Skeletal muscle tissue (tissue), 4 donors: ENCODE data around the gene CREG2. TPM values are rescaled to one million over a fixed set of nuclear protein-coding genes. Genes with fewer than 3 reads are reported as not detected.

ENCODE experiments used
- H3K27ac ChIP-seq: one replicate; pipeline ENCODE4 v1.7.0; 2013; ENCODE audit warnings: mild to moderate bottlenecking, low read depth, low read length, inconsistent platforms
- H3K27me3 ChIP-seq, 3 donors: one replicate each; pipeline ENCODE4 v1.7.0; 2013; ENCODE audit warnings: low read length in 3 of 3; ENCODE audit not compliant: control insufficient read depth in 3 of 3, insufficient read depth in 3 of 3
- H3K36me3 ChIP-seq, 3 donors: one replicate each; pipeline ENCODE4 v1.7.0; 2013; ENCODE audit warnings: low read length in 3 of 3; ENCODE audit not compliant: control insufficient read depth in 3 of 3, insufficient read depth in 3 of 3
- H3K4me1 ChIP-seq, 3 donors: one replicate each; pipeline ENCODE4 v1.7.0; 2013; ENCODE audit warnings: low read length in 3 of 3, mild to moderate bottlenecking in 3 of 3; ENCODE audit not compliant: control insufficient read depth in 3 of 3, insufficient read depth in 3 of 3
- H3K4me3 ChIP-seq, 3 donors: one replicate each; pipeline ENCODE4 v1.7.0; 2013; ENCODE audit warnings: low read length in 3 of 3
- H3K9ac ChIP-seq, 3 donors: one replicate each; pipeline ENCODE4 v1.7.0; 2013; ENCODE audit warnings: low read length in 3 of 3, mild to moderate bottlenecking in 3 of 3, moderate library complexity in 2 of 3, low read depth in 1 of 3
- H3K9me3 ChIP-seq, 3 donors: one replicate each; pipeline ENCODE4 v1.7.0; 2013; ENCODE audit warnings: low read length in 3 of 3; ENCODE audit not compliant: control insufficient read depth in 3 of 3
- total RNA-seq: library from RNA; depleted of rRNA; stranded (reverse); fragments of >200 nt; gene quantifications from one replicate; pipeline ENCODE4 v1.2.3, GENCODE V29; 2014
- donor health status: Osteomylitis.

Gene CREG2
- total RNA-seq, 1 donor from 2014 or later = 1.6 TPM

GRCh38 chr2:101339266-101339880 lies 47.9 kb downstream of the CREG2 start:
- Histone ChIP-seq H3K4me3 (no peak overlapping the region), H3K9me3 (no peaks in the 10 kb centered on the region), H3K9ac (no peak overlapping the region), H3K4me1 (no peaks in the 10 kb centered on the region), H3K36me3 (no peaks in the 10 kb centered on the region), H3K27ac (no peak overlapping the region), H3K27me3 (no peaks in the 10 kb centered on the region)

- no peak overlapping the region for H3K9ac ChIP-seq
- H3K9me3 ChIP-seq = no peaks in the 10 kb centered on the region
- H3K4me1 ChIP-seq = no peaks in the 10 kb centered on the region
- no peak overlapping the region for H3K4me3 ChIP-seq
- no peaks in the 10 kb centered on the region for H3K36me3 ChIP-seq
- no peaks in the 10 kb centered on the region for H3K27me3 ChIP-seq
- no peak overlapping the region for H3K27ac ChIP-seq
These were observed 49.4 kb downstream of the CREG2 start for GRCh38 chr2:101337877-101338276.

GRCh38 chr2:101332885-101333766 lies 54.2 kb downstream of the CREG2 start:
- H3K36me3 ChIP-seq = no peaks in the 10 kb centered on the region
- no peaks in the 10 kb centered on the region for H3K27me3 ChIP-seq
- H3K4me1 ChIP-seq = peaks cover 0 to 8% (median 4%) of the 10 kb centered on the region in 3 donors
- no peak overlapping the region for H3K9ac ChIP-seq
- H3K9me3 ChIP-seq = no peaks in the 10 kb centered on the region
- no peak overlapping the region for H3K27ac ChIP-seq
- no peak overlapping the region for H3K4me3 ChIP-seq

- H3K9ac ChIP-seq = no peak overlapping the region
- H3K27me3 ChIP-seq = no peaks in the 10 kb centered on the region
- H3K4me3 ChIP-seq = no peak overlapping the region
- no peak overlapping the region for H3K27ac ChIP-seq
- H3K4me1 ChIP-seq = peaks cover 0 to 8% (median 4%) of the 10 kb centered on the region in 3 donors
- no peaks in the 10 kb centered on the region for H3K36me3 ChIP-seq
- no peaks in the 10 kb centered on the region for H3K9me3 ChIP-seq
These were observed 56.1 kb downstream of the CREG2 start for GRCh38 chr2:101331202-101331601.

GRCh38 chr2:101330253-101330933 lies 56.9 kb downstream of the CREG2 start:
- no peak overlapping the region for H3K27ac ChIP-seq
- H3K4me1 ChIP-seq = peaks cover 0 to 8% (median 4%) of the 10 kb centered on the region in 3 donors
- H3K4me3 ChIP-seq = no peak overlapping the region
- H3K36me3 ChIP-seq = no peaks in the 10 kb centered on the region
- H3K27me3 ChIP-seq = no peaks in the 10 kb centered on the region
- H3K9ac ChIP-seq = no peak overlapping the region
- H3K9me3 ChIP-seq = no peaks in the 10 kb centered on the region

GRCh38 chr2:101329026-101329425 lies 58.3 kb downstream of the CREG2 start:
- Histone ChIP-seq H3K9ac (no peak overlapping the region), H3K27ac (no peak overlapping the region), H3K9me3 (no peaks in the 10 kb centered on the region), H3K27me3 (no peaks in the 10 kb centered on the region), H3K36me3 (no peaks in the 10 kb centered on the region), H3K4me1 (peaks cover 0 to 8% (median 4%) of the 10 kb centered on the region in 3 donors), H3K4me3 (no peak overlapping the region)

- no peaks in the 10 kb centered on the region for H3K9me3 ChIP-seq
- H3K27ac ChIP-seq = no peak overlapping the region
- no peak overlapping the region for H3K9ac ChIP-seq
- no peaks in the 10 kb centered on the region for H3K36me3 ChIP-seq
- peaks cover 0 to 8% (median 4%) of the 10 kb centered on the region in 3 donors for H3K4me1 ChIP-seq
- H3K27me3 ChIP-seq = no peaks in the 10 kb centered on the region
- H3K4me3 ChIP-seq = no peak overlapping the region
These were observed 58.8 kb downstream of the CREG2 start for GRCh38 chr2:101328474-101329007.

GRCh38 chr2:101327863-101328394 lies 59.4 kb downstream of the CREG2 start:
- Histone ChIP-seq H3K27ac (no peak overlapping the region), H3K9ac (peak overlapping the region in 1 of 3 donors; percentile 2)

GRCh38 chr2:101325425-101325824 lies 61.9 kb downstream of the CREG2 start:
- H3K9me3 ChIP-seq = no peaks in the 10 kb centered on the region
- no peak overlapping the region for H3K9ac ChIP-seq
- H3K27me3 ChIP-seq = no peaks in the 10 kb centered on the region
- H3K4me1 ChIP-seq = peaks cover 0 to 4% (median 2%) of the 10 kb centered on the region in 3 donors
- H3K36me3 ChIP-seq = no peaks in the 10 kb centered on the region
- H3K27ac ChIP-seq = no peak overlapping the region
- H3K4me3 ChIP-seq = no peak overlapping the region

More at GRCh38 chr2:101327863-101328394, 59.4 kb downstream of the CREG2 start:
- Histone ChIP-seq H3K27me3 (no peaks in the 10 kb centered on the region), H3K9me3 (no peaks in the 10 kb centered on the region), H3K4me1 (peaks cover 0 to 8% (median 4%) of the 10 kb centered on the region in 3 donors), H3K36me3 (no peaks in the 10 kb centered on the region), H3K4me3 (no peak overlapping the region)
